OCI-M2 (cell line): ENCODE results near the gene SEC24D.
A peak's percentile ranks its signal among the peaks of the same experiment; 100 is the strongest.
"Not testable (repeated sequence)": the region's sequence is repeated elsewhere in the genome, so short reads cannot be mapped to it uniquely, and the experiment has no call there.

ENCODE experiments used
- DNase-seq: peaks from one replicate; lab custom pipeline; 2025; ENCODE audit not compliant: unreplicated experiment; lab: John Stamatoyannopoulos, UW

SEC24D gene

GRCh38 chr4:118835571-118836300 is at the start of gene SEC24D:
TSS of gene SEC24D (minus strand) at chr4:118836126. CDS start at chr4:118833696, 2,430 bp downstream.
- peak; percentile 22 for DNase-seq

GRCh38 chr4:118884716-118885115 is 48.8 kb upstream of the SEC24D start:
- no peak for DNase-seq

GRCh38 chr4:118883861-118884260 is 47.9 kb upstream of the SEC24D start:
- no peak for DNase-seq

GRCh38 chr4:118881512-118882146 is 45.7 kb upstream of the SEC24D start:
- no peak for DNase-seq

GRCh38 chr4:118879409-118879808 is 43.5 kb upstream of the SEC24D start:
- DNase-seq = no peak

- not testable (repeated sequence) for DNase-seq
Measured at GRCh38 chr4:118878507-118878906, 42.6 kb upstream of the SEC24D start.

GRCh38 chr4:118877797-118878196 is 41.9 kb upstream of the SEC24D start:
- DNase-seq = no peak

GRCh38 chr4:118872181-118872580 is 36.3 kb upstream of the SEC24D start:
- DNase-seq = no peak

- DNase-seq = no peak
Measured at GRCh38 chr4:118869808-118870342, 33.9 kb upstream of the SEC24D start.

GRCh38 chr4:118867311-118868067 is 31.6 kb upstream of the SEC24D start:
- no peak for DNase-seq

- DNase-seq = no peak
Measured at GRCh38 chr4:118866442-118866841, 30.5 kb upstream of the SEC24D start.

- DNase-seq = no peak
Measured at GRCh38 chr4:118865091-118865708, 29.3 kb upstream of the SEC24D start.

- no peak for DNase-seq
Measured at GRCh38 chr4:118858779-118859178, 22.9 kb upstream of the SEC24D start.

- DNase-seq = no peak
Measured at GRCh38 chr4:118857760-118858159, 21.8 kb upstream of the SEC24D start.

GRCh38 chr4:118850488-118851173 is 14.7 kb upstream of the SEC24D start:
- no peak for DNase-seq

GRCh38 chr4:118849867-118850487 is 14.1 kb upstream of the SEC24D start:
- no peak for DNase-seq

- no peak for DNase-seq
Measured at GRCh38 chr4:118848901-118849300, 13.0 kb upstream of the SEC24D start.

GRCh38 chr4:118848242-118848641 is 12.3 kb upstream of the SEC24D start:
- no peak for DNase-seq

GRCh38 chr4:118846979-118847378 is 11.1 kb upstream of the SEC24D start:
- no peak for DNase-seq

GRCh38 chr4:118845552-118846050 is 9.7 kb upstream of the SEC24D start:
- no peak for DNase-seq
